HG02938 (cell line): ENCODE results near the gene RAD52.

Source experiments
- ATAC-seq: cut with Tn5 transposase; IDR thresholded peaks from one replicate; pipeline ENCODE4 v1.9.1; 2021; ENCODE audit warnings: mild to moderate bottlenecking, moderate library complexity; ENCODE audit not compliant: unreplicated experiment

Gene RAD52

DNA sequence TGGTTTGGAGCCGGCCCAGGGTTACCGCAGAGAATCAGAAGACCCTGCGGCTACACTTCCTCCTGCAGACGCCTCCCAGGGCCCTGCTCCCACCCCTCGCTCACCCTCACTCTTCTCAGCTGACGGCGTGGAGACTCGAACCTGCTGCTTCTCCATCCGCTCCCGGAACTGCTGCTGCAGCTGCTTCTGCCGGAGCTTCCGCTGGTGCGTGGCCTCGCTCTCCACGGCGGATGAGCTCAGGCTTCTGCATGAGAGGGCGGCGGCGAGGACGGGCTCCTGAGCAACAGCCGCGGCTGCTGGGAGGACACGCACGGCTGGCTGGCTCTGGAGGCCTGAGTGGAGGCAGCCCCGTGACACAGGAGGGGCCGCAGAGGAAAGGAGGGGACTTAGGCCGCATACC is 33.3 kb downstream of the RAD52 start:
- no peak for ATAC-seq

DNA sequence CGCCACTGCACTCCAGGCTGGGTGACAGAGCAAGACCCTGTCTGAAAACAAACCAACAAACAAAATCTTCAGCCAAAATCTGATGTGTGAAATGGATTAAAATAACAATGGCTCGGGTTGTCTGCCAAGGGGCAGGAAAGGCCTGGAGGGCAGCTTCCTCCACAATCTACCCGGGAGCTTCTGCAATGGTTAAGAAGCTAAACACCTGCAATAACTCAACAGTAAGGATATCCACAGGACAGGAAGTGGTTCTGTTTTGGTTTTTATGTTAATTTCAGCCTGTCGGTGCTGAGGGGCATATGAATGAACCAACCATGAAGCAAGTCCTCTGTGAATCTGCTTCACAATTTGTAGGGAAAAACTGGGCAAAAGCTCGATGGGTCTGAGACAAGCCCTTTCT is 34.4 kb downstream of the RAD52 start:
- ATAC-seq = no peak

DNA sequence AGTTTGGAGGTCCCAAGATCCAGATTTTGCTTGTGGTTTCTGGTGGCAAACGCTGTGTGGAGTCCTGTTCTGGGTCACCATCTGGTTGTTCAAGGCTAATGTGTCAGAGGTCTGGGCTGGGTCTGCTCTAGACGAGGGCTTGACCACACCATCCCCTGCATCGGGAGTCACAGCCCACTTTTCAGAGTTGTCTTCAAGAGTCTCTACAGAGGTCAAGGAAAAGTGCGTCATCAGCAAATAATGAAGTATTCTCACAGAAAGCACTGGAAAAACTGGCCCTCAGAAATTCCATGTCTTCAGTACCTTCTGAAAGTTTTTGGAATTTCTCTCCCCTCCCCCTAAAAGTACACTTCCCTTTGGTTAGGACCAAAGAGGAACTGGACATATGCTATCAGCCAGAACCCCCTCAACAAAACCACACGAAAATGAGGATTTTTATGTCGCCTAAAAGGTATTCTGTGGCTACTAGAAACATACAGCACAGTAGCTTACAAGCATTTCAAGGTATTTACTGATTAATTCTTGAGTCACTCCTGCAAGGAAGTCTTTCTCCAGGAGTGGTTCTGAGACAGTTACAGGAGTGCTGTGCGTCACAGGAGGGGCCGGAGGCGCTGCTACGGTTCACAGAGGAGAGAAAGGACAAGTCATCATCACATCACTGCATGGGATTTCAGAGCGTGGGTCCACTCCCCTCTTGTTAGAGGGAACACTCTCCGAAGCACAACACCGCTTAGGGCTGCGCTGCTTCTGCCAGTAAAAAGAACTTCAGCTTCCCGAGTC is 35.4 kb downstream of the RAD52 start:
- ATAC-seq = no peak

DNA sequence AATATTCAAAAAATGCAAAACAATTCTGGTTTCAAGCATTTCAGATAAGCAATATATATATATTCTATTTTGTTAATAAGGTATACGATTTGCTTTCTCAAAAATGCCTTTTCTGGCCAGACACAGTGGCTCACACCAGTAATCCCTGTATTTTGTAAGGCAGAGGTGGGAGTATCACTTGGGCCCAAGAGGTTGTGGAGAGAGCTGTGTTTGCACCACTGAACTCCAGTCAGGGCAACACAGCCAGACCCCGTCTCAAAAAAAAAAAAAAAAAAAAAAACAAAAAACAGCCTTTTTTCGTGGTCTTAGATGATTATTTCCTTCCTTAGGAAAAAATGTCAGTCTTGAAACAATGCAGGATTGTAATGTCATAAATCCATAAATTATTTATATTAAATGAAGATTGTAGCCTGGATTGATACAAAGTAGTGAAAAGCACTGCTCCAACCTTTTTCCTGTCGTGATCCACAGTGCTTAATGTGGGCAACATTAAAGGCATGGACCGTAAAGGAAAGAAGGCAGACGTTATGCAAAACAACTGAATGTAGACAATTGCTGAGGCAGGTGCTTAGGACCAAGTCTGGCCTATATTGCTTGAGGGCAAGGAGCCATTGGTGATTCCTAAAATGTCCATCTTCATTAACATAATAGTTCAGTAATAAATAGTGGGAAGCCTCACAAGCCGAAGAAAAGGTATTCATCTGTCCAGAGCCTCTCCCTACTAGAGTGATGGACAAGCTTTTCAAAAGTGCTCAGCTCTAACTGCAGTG is 36.8 kb downstream of the RAD52 start:
- ATAC-seq = no peak

DNA sequence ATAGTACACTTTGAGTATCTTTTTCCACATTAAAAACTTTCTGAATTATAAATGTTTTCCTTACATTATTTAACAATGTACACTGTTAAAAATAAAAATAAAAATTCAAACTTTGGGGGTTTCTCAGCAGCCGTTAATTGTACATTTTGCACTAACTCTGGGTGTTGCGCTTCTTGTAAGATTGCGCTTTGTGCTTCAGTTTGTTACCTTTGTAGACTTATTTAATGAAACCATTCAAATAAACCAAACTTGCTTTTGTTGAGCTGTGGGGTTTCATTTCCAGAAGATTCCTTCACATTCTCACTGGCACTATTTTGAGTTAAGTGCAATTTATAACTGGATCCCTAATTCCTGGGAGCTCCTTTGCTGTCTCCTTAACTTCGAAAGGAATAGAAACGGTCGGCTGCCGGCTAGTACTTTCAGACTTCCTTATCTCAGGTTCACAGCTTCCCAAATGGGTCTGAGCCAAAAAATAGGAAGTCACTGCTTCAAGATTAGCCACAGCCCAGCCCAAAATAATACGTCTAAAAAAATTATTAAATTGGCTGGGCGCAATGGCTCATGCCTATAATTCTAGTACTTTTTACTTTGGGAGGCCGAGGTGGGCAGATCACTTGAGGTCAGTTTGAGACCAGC is 38.2 kb downstream of the RAD52 start:
- ATAC-seq = no peak

DNA sequence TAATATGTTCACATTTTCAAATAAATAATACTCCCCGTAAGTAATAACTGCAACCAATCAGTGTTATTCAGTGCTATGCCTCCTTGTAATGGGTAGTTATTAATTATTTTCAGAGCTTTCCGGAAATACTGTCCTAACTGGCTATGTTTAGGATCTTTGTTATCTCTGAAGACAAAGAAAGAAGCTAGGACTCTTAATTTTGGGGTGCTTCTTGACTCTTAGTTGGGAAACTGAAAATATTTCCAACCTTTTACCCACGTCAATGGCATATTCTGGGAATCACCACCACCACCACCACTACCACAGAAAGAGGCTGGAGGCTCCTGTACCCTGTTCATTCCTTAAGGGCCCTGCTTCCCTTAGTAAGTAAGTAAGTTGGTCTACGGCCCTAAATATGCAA is 39.1 kb downstream of the RAD52 start:
- ATAC-seq = no peak

DNA sequence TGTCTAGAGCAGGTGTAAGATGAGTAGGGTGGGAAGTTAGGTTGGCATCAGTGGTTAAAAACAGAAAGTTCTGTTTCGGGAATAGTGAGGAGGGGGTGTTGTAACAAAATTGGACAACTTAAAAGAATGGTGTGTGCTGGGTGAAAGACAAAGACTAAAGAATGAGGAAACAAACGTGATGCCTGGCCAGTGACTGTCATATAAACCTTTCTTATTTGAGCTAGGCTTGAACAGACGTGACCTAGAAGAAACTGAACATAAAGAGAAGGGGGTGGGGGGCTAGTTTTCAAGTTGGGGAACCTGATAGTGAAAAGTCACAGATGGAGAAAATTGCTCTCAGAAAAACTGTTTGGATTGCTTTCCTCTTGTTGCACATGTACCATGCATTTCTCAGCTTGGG is 39.6 kb downstream of the RAD52 start:
- no peak for ATAC-seq

DNA sequence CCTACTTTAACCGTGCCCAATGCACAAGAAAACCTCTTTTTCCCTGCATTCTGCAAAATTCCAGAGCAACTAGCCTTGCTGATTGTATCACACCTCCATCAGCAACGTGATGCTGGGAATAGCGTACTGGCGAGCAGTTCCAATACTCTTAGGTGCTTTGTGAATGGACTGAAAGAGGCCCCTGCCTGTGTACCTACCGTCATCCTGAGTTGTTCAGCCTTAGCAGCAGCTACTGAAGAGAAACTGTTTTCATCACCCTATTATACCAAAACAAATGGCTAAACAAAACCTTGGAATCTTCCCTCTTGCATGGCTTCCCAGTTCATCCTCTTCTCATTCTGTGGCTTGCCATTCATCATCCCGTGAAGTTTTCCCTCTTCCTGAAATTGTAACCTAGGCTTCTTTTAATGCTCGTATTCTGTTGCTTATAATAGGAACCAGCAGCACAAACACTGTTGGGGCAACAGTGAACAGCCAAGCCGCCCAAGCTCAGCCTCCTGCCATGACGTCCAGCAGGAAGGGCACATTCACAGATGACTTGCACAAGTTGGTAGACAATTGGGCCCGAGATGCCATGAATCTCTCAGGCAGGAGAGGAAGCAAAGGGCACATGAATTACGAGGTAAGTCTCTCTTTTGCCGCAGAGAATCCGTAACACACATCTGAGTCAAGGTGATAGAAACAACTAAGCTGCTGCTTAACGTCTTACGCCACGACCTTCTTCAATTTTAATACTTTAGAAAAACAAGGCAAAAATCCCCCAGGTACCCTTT is 41.9 kb downstream of the RAD52 start:
- no peak for ATAC-seq

DNA sequence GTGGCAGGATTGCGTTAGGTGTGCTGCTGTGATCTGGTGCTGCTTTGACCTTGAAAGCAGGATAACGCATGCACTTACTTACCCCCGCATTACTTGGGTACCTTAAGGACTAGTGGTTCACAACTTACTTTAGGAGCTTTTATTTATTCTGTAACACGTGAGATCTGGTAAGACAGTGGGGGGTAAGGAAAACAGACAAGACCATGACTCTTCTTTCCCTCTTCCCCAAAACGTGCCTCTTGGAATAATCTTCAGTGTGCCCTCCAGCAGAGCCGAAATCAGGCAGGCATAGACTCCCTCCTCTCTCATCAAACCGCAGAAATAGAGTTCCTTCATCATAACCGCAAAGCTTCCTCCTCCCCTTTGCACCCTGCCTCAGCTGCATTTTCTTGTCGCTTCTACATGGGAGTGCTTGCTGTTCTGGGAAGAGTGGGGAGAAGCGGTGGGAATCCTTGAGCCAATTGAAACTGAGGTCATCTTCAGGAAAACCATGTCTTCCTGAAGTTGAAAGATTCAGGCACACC is 43.4 kb downstream of the RAD52 start:
- ATAC-seq = no peak

DNA sequence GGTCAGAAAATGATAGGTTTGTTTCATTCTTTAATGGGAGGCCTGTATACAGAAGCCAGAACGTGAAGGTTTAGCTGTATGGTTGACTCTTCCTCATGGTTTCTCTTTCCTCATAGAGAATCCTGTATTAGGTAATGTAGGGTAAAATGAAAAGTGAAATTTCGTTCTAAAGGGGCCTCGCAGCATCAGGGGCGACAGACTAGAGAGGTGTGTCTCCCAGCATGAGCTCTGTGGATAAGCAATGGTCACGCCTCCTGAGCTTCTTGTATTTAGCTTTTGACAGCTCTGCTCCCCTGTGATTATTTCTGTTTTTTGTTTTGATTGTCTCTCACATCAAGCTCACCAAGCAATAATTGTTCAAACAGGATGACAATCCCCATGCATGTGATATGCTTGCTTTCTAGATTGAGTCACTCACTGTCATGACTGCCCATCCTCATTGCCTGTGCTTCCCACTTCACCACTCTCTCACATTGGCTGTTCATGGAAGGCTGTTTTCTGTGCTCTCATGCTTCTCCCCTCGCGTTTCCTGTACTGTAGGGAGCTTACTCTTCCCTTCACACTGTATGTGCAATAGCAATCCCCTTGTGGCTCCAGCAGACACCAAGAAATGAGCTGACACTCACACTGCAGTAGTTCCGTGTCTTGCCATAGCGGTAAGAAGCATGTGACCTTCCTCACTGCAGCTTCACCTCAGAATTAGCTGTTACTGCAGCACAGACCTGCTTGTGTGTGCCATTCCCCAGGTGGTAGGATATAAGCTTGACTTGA is 44.0 kb downstream of the RAD52 start:
- no peak for ATAC-seq

DNA sequence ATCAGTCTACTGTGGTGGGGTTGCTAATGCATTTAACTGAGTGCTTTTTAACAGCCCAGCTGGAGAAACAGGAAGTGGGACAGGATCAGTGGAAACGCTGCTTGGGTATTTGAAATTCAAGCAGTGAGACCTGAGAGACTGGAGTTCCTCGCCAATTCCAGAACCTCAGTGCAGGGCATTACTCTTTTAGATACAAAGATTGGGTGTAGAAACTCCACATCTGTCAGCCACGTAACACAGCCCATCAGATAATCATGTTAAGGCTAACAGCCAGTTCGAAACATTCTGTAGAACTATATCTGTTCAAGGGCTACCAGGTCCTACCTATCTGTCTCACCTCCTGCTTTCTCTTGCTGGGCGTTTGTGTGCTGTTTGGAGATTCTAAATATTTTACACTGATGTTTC is 45.5 kb downstream of the RAD52 start:
- ATAC-seq = no peak

DNA sequence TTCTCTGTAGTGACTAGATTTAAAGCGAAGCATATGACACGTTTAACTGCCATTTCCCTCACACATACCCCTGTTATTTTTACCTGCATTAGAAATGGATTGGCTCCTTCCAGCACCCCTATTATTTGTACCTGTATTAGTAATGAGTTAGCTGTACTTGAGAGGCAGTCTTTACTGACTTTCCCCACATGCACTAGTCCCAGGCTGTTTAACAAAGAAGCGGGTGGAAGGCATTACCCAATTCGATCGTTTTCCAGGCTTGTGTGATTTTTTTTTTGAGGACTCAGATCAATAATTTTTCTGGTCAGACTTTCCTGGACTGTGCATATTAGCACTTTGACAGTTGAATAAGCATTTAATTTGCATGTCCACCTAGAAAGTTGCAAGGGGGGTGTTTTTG is 46.4 kb downstream of the RAD52 start:
- no peak for ATAC-seq

DNA sequence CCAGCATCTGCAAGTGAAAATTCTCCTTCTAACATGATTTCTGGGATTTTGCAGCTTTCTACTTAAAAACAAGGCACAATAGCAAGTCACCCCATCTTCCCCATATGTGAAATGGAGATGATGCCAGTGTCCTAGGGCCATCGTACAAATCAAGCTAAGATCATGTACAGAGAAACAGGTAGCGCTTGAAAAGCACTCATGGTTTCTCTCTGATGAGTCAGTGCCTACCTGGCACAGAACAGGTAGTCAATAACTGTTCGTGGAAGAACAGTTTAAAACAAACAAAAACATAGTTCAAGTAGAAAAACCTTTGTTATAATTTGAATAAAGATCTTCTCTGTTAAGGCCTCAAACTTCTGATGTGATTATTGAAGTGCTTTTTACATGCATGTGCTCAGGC is 46.9 kb downstream of the RAD52 start:
- no peak for ATAC-seq

DNA sequence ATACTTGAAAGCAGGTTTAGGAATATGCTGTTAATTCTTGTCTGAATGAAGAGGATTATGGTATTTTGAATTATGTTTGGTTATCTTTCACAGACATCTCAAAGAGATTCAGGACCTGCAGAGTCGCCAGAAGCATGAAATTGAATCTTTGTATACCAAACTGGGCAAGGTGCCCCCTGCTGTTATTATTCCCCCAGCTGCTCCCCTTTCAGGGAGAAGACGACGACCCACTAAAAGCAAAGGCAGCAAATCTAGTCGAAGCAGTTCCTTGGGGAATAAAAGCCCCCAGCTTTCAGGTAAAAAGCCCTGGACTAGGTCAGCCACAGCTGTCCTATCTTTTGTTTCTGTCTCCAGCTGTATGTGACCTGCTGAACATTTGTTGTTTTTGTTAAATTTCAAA is 52.1 kb downstream of the RAD52 start:
- ATAC-seq = no peak

DNA sequence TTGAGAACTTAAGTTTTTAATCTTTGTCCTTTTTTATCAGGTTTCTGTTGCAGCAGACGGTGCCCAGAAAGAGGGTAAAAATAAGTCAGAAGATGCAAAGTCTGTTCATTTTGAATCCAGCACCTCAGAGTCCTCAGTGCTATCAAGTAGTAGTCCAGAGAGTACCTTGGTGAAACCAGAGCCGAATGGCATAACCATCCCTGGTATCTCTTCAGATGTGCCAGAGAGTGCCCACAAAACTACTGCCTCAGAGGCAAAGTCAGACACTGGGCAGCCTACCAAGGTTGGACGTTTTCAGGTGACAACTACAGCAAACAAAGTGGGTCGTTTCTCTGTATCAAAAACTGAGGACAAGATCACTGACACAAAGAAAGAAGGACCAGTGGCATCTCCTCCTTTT is 53.5 kb downstream of the RAD52 start:
- no peak for ATAC-seq

DNA sequence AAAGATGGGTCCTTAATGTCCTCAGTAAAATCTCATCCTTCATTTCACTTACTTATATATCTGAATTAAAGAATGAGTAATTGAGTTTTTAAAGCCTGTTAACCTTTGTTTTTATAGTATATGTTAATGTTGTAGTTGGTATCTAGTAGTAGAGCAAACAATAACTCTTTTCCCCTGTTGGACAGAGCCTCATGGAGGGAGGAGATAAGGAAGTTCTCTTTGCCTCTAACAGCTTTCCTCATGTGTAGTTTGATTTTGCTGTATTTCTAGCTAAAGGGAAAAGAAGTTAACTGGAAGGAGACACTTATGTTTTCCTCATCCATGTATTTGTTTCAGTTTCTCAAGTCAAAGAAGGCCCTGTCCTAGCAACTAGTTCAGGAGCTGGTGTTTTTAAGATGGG is 55.3 kb downstream of the RAD52 start:
- ATAC-seq = no peak

DNA sequence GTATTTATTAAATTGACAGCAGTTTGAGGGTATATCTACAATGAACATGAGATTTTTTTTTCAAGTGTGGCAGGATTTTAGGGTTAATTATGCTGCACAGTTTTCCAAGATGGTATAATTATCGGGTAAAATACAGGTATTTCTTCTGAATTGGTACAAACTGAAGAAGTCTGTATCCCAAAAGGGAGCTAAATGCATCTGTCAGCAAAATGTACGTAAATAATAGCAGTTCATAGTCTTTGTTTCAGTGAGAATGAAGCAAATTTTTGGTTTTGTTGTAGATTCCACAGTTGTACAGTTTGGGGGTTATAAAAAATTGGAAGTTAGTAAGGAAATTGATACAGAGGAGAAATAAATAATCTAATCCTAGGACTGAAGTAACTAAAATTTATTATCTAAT is 63.3 kb downstream of the RAD52 start:
- no peak for ATAC-seq

DNA sequence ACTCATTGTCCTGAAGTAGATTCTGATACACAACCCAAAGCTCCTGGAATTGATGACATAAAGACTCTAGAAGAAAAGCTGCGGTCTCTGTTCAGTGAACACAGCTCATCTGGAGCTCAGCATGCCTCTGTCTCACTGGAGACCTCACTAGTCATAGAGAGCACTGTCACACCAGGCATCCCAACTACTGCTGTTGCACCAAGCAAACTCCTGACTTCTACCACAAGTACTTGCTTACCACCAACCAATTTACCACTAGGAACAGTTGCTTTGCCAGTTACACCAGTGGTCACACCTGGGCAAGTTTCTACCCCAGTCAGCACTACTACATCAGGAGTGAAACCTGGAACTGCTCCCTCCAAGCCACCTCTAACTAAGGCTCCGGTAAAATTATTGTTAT is 63.8 kb downstream of the RAD52 start:
- ATAC-seq = no peak

DNA sequence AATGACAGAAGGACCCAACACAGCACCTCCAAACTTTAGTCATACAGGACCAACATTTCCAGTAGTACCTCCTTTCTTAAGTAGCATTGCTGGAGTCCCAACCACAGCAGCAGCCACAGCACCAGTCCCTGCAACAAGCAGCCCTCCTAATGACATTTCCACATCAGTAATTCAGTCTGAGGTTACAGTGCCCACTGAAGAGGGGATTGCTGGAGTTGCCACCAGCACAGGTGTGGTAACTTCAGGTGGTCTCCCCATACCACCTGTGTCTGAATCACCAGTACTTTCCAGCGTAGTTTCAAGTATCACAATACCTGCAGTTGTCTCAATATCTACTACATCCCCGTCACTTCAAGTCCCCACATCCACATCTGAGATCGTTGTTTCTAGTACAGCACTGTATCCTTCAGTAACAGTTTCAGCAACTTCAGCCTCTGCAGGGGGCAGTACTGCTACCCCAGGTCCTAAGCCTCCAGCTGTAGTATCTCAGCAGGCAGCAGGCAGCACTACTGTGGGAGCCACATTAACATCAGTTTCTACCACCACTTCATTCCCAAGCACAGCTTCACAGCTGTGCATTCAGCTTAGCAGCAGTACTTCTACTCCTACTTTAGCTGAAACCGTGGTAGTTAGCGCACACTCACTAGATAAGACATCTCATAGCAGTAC is 64.6 kb downstream of the RAD52 start:
- ATAC-seq = no peak

DNA sequence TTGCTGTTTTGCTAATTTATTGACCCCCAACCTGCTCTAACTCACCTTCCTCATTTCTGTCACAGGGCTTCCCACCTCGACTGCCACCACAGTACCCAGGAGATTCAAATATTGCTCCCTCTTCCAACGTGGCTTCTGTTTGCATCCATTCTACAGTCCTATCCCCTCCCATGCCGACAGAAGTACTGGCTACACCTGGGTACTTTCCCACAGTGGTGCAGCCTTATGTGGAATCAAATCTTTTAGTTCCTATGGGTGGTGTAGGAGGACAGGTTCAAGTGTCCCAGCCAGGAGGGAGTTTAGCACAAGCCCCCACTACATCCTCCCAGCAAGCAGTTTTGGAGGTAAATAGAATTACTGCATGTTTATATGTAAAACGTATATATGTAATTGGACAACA is 68.8 kb downstream of the RAD52 start:
- no peak for ATAC-seq
